Islet of Langerhans (tissue), 1 donor: ENCODE data around the gene ZNF431.
"Not testable (repeated sequence)": the region's sequence is repeated elsewhere in the genome, so short reads cannot be mapped to it uniquely, and the experiment has no call there.

Experiments used
- FAIRE-seq: peaks from one replicate; lab custom pipeline; 2011; peaks lifted over from hg19 to GRCh38; lab: Jason Lieb, UNC

The ZNF431 gene

GRCh38 chr19:21147540-21147939 is 5.7 kb downstream of the ZNF431 start:
- peak; percentile 17 for FAIRE-seq

- no peak for FAIRE-seq
Observed at GRCh38 chr19:21148681-21149080, 6.8 kb downstream of the ZNF431 start.

DNA sequence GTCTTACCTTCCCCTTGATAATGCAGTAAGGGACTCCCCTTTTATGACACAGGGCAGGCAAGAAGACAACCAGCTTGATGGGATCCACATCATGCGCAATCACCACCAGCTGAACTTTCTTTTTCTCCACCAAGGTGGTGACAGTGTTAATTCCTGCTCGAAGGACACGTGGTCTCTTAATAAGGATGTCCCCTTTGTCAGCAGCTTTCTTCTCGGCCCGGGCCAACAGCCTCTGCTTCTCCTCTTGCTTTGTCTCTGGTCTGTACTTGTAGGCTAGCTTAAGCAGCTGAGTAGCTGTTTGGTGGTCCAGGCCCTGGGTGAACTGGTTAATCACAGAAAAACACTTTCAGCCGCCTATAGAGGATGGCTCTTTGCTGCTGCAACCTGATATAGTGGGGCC is 8.0 kb downstream of the ZNF431 start:
- no peak for FAIRE-seq

DNA sequence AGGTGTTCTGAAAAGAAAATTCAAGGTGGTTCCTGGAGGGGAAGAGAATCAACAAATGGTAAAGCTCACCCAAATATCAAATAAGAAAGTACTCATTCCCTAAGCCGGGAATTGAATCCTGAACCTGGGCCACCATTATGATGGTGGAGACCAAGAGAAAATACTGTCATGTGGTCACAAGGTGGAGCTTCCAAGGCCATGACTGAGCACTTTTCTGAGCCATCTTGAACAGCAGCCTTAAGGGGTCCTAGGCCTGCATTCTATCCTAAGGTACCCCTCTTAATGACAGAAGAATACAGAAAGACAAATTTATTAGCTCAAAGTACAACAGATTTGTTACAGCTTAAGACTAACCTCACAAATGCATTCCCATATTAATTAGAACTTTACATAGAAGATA is 9.6 kb downstream of the ZNF431 start:
- FAIRE-seq, result no peak

DNA sequence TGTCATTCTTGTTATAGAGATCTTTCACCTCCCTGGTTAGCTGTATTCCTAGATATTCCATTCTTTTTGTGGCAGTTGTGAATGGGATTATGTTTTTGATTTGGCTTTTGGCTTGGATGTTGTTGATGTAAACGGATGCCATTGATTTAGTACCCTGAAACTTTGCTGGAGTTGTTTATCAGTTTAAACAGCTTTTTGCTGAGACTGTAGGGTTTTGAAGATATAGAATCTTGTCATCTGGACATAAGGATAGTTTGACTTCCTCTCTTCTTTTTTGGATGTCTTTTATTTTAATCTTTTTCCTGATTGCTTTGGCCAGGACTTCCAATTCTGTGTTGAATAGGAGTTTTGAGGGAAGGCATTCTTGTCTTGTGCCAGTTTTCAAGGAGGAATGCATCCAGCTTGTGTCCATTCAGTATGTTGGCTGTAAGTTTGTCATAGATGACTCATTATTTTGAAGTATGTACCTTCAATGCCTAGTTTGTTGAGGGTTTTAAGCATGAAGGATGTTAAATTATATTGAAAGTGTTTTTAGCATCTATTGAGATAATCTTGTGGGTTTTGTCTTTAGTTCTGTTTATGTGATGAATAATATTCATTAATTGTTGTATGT is 16.8 kb downstream of the ZNF431 start:
- no peak for FAIRE-seq

GRCh38 chr19:21164541-21164940 is 22.7 kb downstream of the ZNF431 start:
- no peak for FAIRE-seq

- no peak for FAIRE-seq
Observed at GRCh38 chr19:21166436-21166835, 24.6 kb downstream of the ZNF431 start.

GRCh38 chr19:21197590-21198295 is 55.9 kb downstream of the ZNF431 start:
- no peak for FAIRE-seq

DNA sequence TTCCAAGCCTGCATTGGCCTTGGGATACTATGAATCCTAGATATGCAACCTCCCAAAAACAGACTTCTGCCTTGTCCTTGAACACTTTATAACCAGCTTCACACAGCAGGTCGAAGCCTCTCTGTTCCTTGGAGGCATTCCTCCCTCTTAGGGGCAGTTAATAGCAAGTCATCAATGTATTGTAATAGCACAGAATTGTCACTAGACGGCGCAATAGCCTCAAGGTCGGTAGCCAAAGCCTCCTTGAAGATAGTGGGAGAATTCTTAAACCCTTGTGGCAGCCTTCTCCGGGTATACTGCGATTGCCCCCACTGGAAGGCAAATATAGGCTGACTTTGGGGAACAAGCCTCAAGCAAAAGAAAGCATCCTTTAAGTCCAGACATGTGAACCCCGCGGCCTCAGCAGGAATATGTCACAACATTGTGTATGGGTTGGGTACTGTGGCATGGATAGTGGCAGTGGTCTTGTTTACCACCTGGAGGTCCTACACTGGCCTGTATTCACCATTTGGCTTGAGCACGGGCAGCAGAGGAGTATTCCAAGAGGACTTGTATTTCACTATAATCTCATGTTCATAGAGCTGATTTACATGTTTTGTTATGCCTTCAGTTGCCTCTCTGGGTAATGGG is 61.1 kb downstream of the ZNF431 start:
- FAIRE-seq, result no peak

- no peak for FAIRE-seq
Observed at GRCh38 chr19:21210037-21210621, 68.3 kb downstream of the ZNF431 start.

GRCh38 chr19:21221693-21222092 is 79.9 kb downstream of the ZNF431 start:
- no peak for FAIRE-seq

DNA sequence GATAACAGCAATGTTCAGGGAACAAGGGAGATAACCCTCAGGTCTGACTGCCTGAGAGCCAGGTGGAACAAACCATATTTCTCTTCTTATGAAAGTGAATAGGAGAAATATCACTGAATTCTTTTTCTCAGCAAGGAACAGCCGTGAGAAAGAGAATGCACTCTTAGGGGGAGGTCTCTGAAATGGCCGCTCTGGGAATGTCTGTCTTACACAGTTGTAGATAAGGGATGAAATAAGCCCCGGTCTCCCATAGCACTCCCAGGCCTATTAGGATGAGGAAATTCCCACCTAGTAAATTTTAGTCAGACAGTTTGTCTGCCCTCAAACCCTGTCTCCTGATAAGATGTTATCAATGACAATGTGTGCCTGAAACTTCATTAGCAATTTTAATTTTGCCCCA is 88.1 kb downstream of the ZNF431 start:
- not testable (repeated sequence) for FAIRE-seq

GRCh38 chr19:21233691-21234090 is 91.9 kb downstream of the ZNF431 start:
- no peak for FAIRE-seq

DNA sequence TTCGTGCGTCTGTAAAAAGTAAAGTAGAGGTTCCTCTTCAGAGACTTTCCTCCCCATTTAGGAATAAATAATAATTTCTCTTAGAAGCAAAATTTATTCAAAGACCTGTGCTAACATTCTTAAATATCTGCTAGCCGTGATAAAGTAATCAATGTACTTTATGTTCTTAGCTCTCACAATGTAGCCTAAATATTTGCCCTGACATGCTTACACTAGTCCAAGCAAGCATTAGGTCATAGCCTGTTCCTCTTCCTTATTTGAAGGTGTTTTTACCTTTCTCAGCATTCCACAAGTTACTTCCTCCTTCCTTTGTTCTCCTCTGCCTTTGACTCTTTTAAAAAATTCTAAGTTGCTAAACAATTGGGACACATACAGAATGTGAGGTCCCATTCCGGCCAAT is 94.9 kb downstream of the ZNF431 start:
- FAIRE-seq, result not testable (repeated sequence)

DNA sequence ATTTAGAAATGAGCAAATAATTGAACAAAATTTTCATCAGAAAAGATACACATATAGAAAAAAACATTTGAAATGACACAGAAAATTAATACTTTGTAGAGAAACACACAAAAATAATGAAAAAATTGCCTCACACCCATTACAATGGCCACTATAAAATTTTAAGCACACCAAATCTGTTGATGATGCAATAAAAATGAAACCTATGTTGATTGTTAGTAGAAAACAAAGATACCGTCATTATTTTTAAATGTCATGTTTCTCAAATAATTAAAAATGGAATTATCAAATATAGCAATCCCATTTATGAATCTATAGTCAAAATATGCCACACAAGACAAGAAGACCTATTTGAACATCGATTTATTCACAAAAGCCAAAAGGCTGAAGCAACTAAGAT is 96.8 kb downstream of the ZNF431 start:
- no peak for FAIRE-seq
